Adrenal gland (tissue), 12 donors: Measurements from ENCODE around the gene PIAS1. TPM values are rescaled to one million over a fixed set of nuclear protein-coding genes. Genes with fewer than 3 reads are reported as not detected.

Experiments
- DNase-seq, 7 donors: peaks; one replicate each; pipeline ENCODE4 v3.0.0-alpha.2; 2019 to 2020
- H3K27ac ChIP-seq, 5 donors: fragments of 200-600 bp; sonication (generic) in 4 of 5; 1 replicate in 3 of 5; 2 replicates in 2 of 5; pipeline versions ENCODE4 v1.5.1 to v1.8.0; 2016 to 2020; ENCODE audit warnings: mild to moderate bottlenecking in 1 of 5
- H3K27me3 ChIP-seq: fragments of 200-600 bp; 2 replicates; pipeline ENCODE4 v1.8.0; 2021
- H3K36me3 ChIP-seq, 2 donors: fragments of 200-600 bp; replicated peaks in 1 of 2; 1 replicate in 1 of 2; 2 replicates in 1 of 2; pipeline versions ENCODE4 v1.5.1 to v1.8.0; 2018 to 2022
- H3K4me1 ChIP-seq, 2 donors: fragments of 200-600 bp; replicated peaks in 1 of 2; 1 replicate in 1 of 2; 2 replicates in 1 of 2; pipeline versions ENCODE4 v1.5.1 to v1.8.0; 2018 to 2021
- H3K4me3 ChIP-seq, 4 donors: fragments of 200-600 bp; sonication (generic) in 3 of 4; one replicate each; pipeline ENCODE4 v1.5.1; 2016 to 2018
- H3K9me3 ChIP-seq, 3 donors: fragments of 200-600 bp; sonication (generic) in 1 of 3; replicated peaks in 1 of 3; 1 replicate in 2 of 3; 2 replicates in 1 of 3; pipeline versions ENCODE4 v1.5.1 to v1.8.0; 2016 to 2021
- CTCF ChIP-seq, 6 experiments: fragments of 450-650 bp in 4 of 6; fragments of 200-600 bp in 2 of 6; sonication (generic) in 1 of 6; IDR thresholded peaks; 1 replicate in 5 of 6; 2 replicates in 1 of 6; pipeline versions ENCODE4 v1.5.1 to v1.8.0; 2016 to 2021; ENCODE audit warnings: antibody characterized with exemption in 6 of 6, mild to moderate bottlenecking in 2 of 6, moderate library complexity in 1 of 6
- POLR2A ChIP-seq, 2 donors: fragments of 450-650 bp; IDR thresholded peaks; one replicate each; pipeline ENCODE4 v1.6.1; 2017; ENCODE audit warnings: antibody characterized with exemption in 2 of 2, mild to moderate bottlenecking in 2 of 2, moderate library complexity in 1 of 2
- WGBS, 4 donors: extraction: QIAGEN DNeasy Blood & Tissue Kit in 2 of 4; methylation state at CpG; one replicate each; pipeline versions ENCODE4 v1.1.5 to v1.1.7; 2013 to 2017; 5-methylcytosine and 5-hydroxymethylcytosine counted together
- intact Hi-C, 2 donors: fragments of 100-400 bp; cut with DNase I; formaldehyde crosslinking; loops; one replicate each; pipeline versions ENCODE4 v1.14.1 to v1.15.0; 2022 to 2023
- polyA plus RNA-seq, 3 donors: library from polyadenylated mRNA; stranded (reverse); fragments of 200-250 nt in 2 of 3; fragments of 350-450 nt in 1 of 3; fragmentation: Illumina TruSeq in 1 of 3; extraction: RNeasy Lipid Tissue Mini Kit (QIAGEN cat#74804) in 1 of 3; gene quantifications; one replicate each; pipeline ENCODE4 v1.2.3, GENCODE V29; 2013 to 2014
- total RNA-seq, 9 donors: library from RNA; depleted of rRNA in 4 of 9; stranded (reverse); fragments of >200 nt in 4 of 9; fragments of 120-200 nt in 1 of 9; fragmentation: NEBNext Ultra II Directional in 1 of 9; extraction: Animal tissue kit (Norgen Biotek cat#: 25700) in 1 of 9; gene quantifications; one replicate each; pipeline versions ENCODE4 v1.1.0 to v1.2.4, GENCODE V29; 2013 to 2023
- donor health status: healthy with polysubstance abuse.
- donor health status: Bipolar disorder and iron deficiency.
- donor health status: DM: yes; HTN: yes; CAD: no.
- donor health status: DM: no; HTN: no; CAD: no.
- donor health status: DM: no; HTN: no; CAD: no.
- donor health status: DM: yes; HTN: yes; CAD: no.

The PIAS1 gene
- total and polyA plus RNA-seq, 12 donors, result 12.7 to 60.0 (median 38.8) TPM

GRCh38 chr15:68082735-68083134 is 28.6 kb downstream of the PIAS1 start:
- H3K36me3 ChIP-seq, result peaks cover 0 to 8% of the 10 kb centered on the region in 2 donors
- no peaks in the 10 kb centered on the region for H3K27me3 ChIP-seq
- H3K4me1 ChIP-seq, result peaks cover 38 to 65% of the 10 kb centered on the region in 2 donors
- H3K4me3 ChIP-seq, result no peak overlapping the region
- no peaks in the 10 kb centered on the region for H3K9me3 ChIP-seq
- intact Hi-C loops, result no loop called here
- H3K27ac ChIP-seq, result no peak overlapping the region
- DNase-seq, result no peak
- 61 to 72% (median 67%) methylated on average over 3 of the region's 3 CpGs for WGBS, 4 donors
- TF ChIP-seq POLR2A (IDR thresholded peaks at IDR 0.05), result no peak

GRCh38 chr15:68083463-68083862 is 29.3 kb downstream of the PIAS1 start:
- intact Hi-C loops, result no loop called here
- no peak for DNase-seq
- H3K36me3 ChIP-seq, result peaks cover 0 to 8% of the 10 kb centered on the region in 2 donors
- no peak for TF ChIP-seq CTCF (IDR thresholded peaks at IDR 0.05)
- no peak for TF ChIP-seq POLR2A (IDR thresholded peaks at IDR 0.05)
- WGBS, 4 donors, result 65 to 71% (median 68%) methylated on average over 4 of the region's 4 CpGs
- H3K27ac ChIP-seq, result no peak overlapping the region
- H3K9me3 ChIP-seq, result no peaks in the 10 kb centered on the region
- H3K4me1 ChIP-seq, result peaks cover 32 to 58% of the 10 kb centered on the region in 2 donors
- H3K4me3 ChIP-seq, result no peak overlapping the region
- no peaks in the 10 kb centered on the region for H3K27me3 ChIP-seq

- no peak for TF ChIP-seq POLR2A (IDR thresholded peaks at IDR 0.05)
- TF ChIP-seq CTCF (IDR thresholded peaks at IDR 0.05), result no peak
- H3K9me3 ChIP-seq, result no peaks in the 10 kb centered on the region
- H3K27me3 ChIP-seq, result no peaks in the 10 kb centered on the region
- WGBS, 4 donors, result 96 to 100% (median 99%) methylated on average over 1 of the region's 1 CpG
- peaks cover 30 to 54% of the 10 kb centered on the region in 2 donors for H3K4me1 ChIP-seq
- no peak overlapping the region for H3K27ac ChIP-seq
- no peak overlapping the region for H3K4me3 ChIP-seq
- intact Hi-C loops, result no loop called here
- no peak for DNase-seq
- H3K36me3 ChIP-seq, result peaks cover 0 to 8% of the 10 kb centered on the region in 2 donors
Measured at GRCh38 chr15:68085052-68085451, 30.9 kb downstream of the PIAS1 start.

GRCh38 chr15:68091743-68092142 is 37.6 kb downstream of the PIAS1 start:
- no peak for DNase-seq
- Histone ChIP-seq H3K4me3 (no peak overlapping the region), H3K9me3 (peaks cover 0 to 10% (median 8%) of the 10 kb centered on the region in 3 donors), H3K27me3 (no peaks in the 10 kb centered on the region), H3K4me1 (peaks cover 24 to 28% of the 10 kb centered on the region in 2 donors), H3K36me3 (peaks cover 0 to 6% of the 10 kb centered on the region in 2 donors), H3K27ac (no peak overlapping the region)
- WGBS, 4 donors, result 86 to 96% (median 93%) methylated on average over 3 of the region's 3 CpGs
- TF ChIP-seq CTCF (IDR thresholded peaks at IDR 0.05), result no peak
- TF ChIP-seq POLR2A (IDR thresholded peaks at IDR 0.05), result no peak
- intact Hi-C loops, result no loop called here

- H3K27me3 ChIP-seq, result no peaks in the 10 kb centered on the region
Measured at GRCh38 chr15:68096099-68096498, 42.0 kb downstream of the PIAS1 start.

More at GRCh38 chr15:68096099-68096498, 42.0 kb downstream of the PIAS1 start:
- H3K27ac ChIP-seq, result no peak overlapping the region
- intact Hi-C loops, result no loop called here
- H3K4me1 ChIP-seq, result peaks cover 24 to 39% of the 10 kb centered on the region in 2 donors
- 84 to 100% (median 89%) methylated on average over 1 of the region's 1 CpG for WGBS, 4 donors
- H3K9me3 ChIP-seq, result peaks cover 0 to 18% (median 11%) of the 10 kb centered on the region in 3 donors
- TF ChIP-seq CTCF (IDR thresholded peaks at IDR 0.05) (no peak), POLR2A (IDR thresholded peaks at IDR 0.05) (no peak)
- no peaks in the 10 kb centered on the region for H3K36me3 ChIP-seq
- DNase-seq, result no peak
- no peak overlapping the region for H3K4me3 ChIP-seq
